Endothelial cell (in vitro differentiated cells): ENCODE data around the gene SORT1. TPM values are rescaled to one million over a fixed set of nuclear protein-coding genes. Genes with fewer than 3 reads are reported as not detected.

ENCODE experiments used
- DNase-seq: peaks from one replicate; pipeline ENCODE4 v3.0.0; 2021; ENCODE audit warnings: low spot score
- H3K27ac Mint-ChIP-seq: one replicate; pipeline ENCODE4 v1.8.0; 2021; ENCODE audit warnings: mixed read lengths, inconsistent platforms; ENCODE audit not compliant: unreplicated experiment
- H3K27me3 Mint-ChIP-seq: one replicate; pipeline ENCODE4 v1.8.0; 2021; ENCODE audit warnings: mild to moderate bottlenecking, moderate library complexity, mixed read lengths, inconsistent platforms; ENCODE audit not compliant: unreplicated experiment
- H3K36me3 Mint-ChIP-seq: one replicate; pipeline ENCODE4 v1.8.0; 2021; ENCODE audit warnings: mild to moderate bottlenecking, low read depth, mixed read lengths, inconsistent platforms; ENCODE audit not compliant: unreplicated experiment
- H3K4me1 Mint-ChIP-seq: one replicate; pipeline ENCODE4 v1.8.0; 2021; ENCODE audit warnings: mild to moderate bottlenecking, mixed read lengths, inconsistent platforms; ENCODE audit not compliant: unreplicated experiment
- H3K4me3 Mint-ChIP-seq: one replicate; pipeline ENCODE4 v1.8.0; 2021; ENCODE audit warnings: mild to moderate bottlenecking, mixed read lengths, inconsistent platforms; ENCODE audit not compliant: unreplicated experiment
- H3K9me3 Mint-ChIP-seq: one replicate; pipeline ENCODE4 v1.8.0; 2021; ENCODE audit warnings: mixed read lengths, inconsistent platforms; ENCODE audit not compliant: unreplicated experiment
- CTCF ChIP-seq: fragments of 200-600 bp; sonication (generic); IDR thresholded peaks from one replicate; pipeline ENCODE4 v1.5.0; 2021; ENCODE audit warnings: antibody characterized with exemption; ENCODE audit not compliant: unreplicated experiment
- total RNA-seq: library from RNA; stranded (reverse); fragmentation: NEBNext Ultra II Directional; extraction: Animal tissue kit (Norgen Biotek cat#: 25700); gene quantifications from one replicate; pipeline ENCODE4 v1.2.1, GENCODE V29; 2021; ENCODE audit not compliant: unreplicated experiment

Gene SORT1
- total RNA-seq, 1 donor from 2014 or later: 49.0 TPM

- Mint-ChIP-seq H3K27me3 (no peaks in the 10 kb centered on the region), H3K4me1 (peaks cover 11% of the 10 kb centered on the region), H3K27ac (peak within 1 kb of the TSS; percentile 89), H3K4me3 (peak within 1 kb of the TSS; percentile 94), H3K36me3 (no peaks in the 10 kb centered on the region), H3K9me3 (no peaks in the 10 kb centered on the region)
- TF ChIP-seq CTCF: no peak
- DNase-seq: peak; percentile 89
These were observed 28.8 kb upstream of the SORT1 start, which contains the start of gene PSMA5 for GRCh38 chr1:109426281-109427170. PSMA5 (minus strand) TSS chr1:109426448; CDS start chr1:109426330, 118 bp downstream.

GRCh38 chr1:109425391-109426280 lies 27.9 kb upstream of the SORT1 start:
- peak; percentile 39 for DNase-seq
- Mint-ChIP-seq H3K27ac (peak overlapping the region; percentile 89), H3K4me3 (peak overlapping the region; percentile 94), H3K36me3 (no peaks in the 10 kb centered on the region), H3K9me3 (no peaks in the 10 kb centered on the region), H3K27me3 (no peaks in the 10 kb centered on the region), H3K4me1 (peaks cover 11% of the 10 kb centered on the region)
- TF ChIP-seq CTCF: no peak

- TF ChIP-seq CTCF: no peak
- Mint-ChIP-seq H3K9me3 (no peaks in the 10 kb centered on the region), H3K36me3 (peaks cover 4% of the 10 kb centered on the region), H3K4me3 (no peak overlapping the region), H3K27ac (no peak overlapping the region), H3K4me1 (peaks cover 11% of the 10 kb centered on the region), H3K27me3 (no peaks in the 10 kb centered on the region)
- DNase-seq: no peak
These were observed 25.8 kb upstream of the SORT1 start for GRCh38 chr1:109423498-109423897.

GRCh38 chr1:109412551-109412950 lies 14.8 kb upstream of the SORT1 start:
- no peaks in the 10 kb centered on the region for H3K9me3 Mint-ChIP-seq
- peaks cover 44% of the 10 kb centered on the region for H3K36me3 Mint-ChIP-seq
- H3K4me1 Mint-ChIP-seq: no peaks in the 10 kb centered on the region
- TF ChIP-seq CTCF: no peak
- no peak for DNase-seq
- no peak overlapping the region for H3K4me3 Mint-ChIP-seq
- no peak overlapping the region for H3K27ac Mint-ChIP-seq
- H3K27me3 Mint-ChIP-seq: peaks cover 1% of the 10 kb centered on the region
